Activated CD8-positive, alpha-beta T cell treated with anti-CD3 and anti-CD28 coated beads for 36 hours (primary cell): ENCODE measurements around the gene LMAN2. TPM values are rescaled to one million over a fixed set of nuclear protein-coding genes. Genes with fewer than 3 reads are reported as not detected.
"Not testable (repeated sequence)": the region's sequence is repeated elsewhere in the genome, so short reads cannot be mapped to it uniquely, and the experiment has no call there.

Experiments used
- ATAC-seq: fragments of 200-7000 bp; cut with Tn5 transposase; one replicate; pipeline ENCODE4 v1.10.0; 2021; ENCODE audit warnings: mild to moderate bottlenecking, moderate library complexity
- CTCF ChIA-PET: fragments of 350-600 bp; sonication (Branson Sonifier 250); formaldehyde crosslinking; loops from one replicate; lab custom pipeline; 2021; ENCODE audit warnings: antibody characterized with exemption; lab: Charles Lee
- POLR2A ChIA-PET: fragments of 350-600 bp; sonication (Branson Sonifier 250); formaldehyde crosslinking; loops from one replicate; lab custom pipeline; 2021; ENCODE audit warnings: antibody characterized with exemption; lab: Charles Lee
- DNase-seq: peaks from one replicate; pipeline ENCODE4 v3.0.0-alpha.2; 2020
- H3K27ac Mint-ChIP-seq: one replicate; pipeline ENCODE4 v1.8.0; 2021; ENCODE audit warnings: mild to moderate bottlenecking, mixed read lengths
- H3K27me3 Mint-ChIP-seq: one replicate; pipeline ENCODE4 v1.8.0; 2021; ENCODE audit warnings: mixed read lengths
- H3K36me3 Mint-ChIP-seq: one replicate; pipeline ENCODE4 v1.8.0; 2021; ENCODE audit warnings: low read depth, mixed read lengths
- H3K4me1 Mint-ChIP-seq: one replicate; pipeline ENCODE4 v1.8.0; 2021; ENCODE audit warnings: low read depth, mixed read lengths
- H3K4me3 Mint-ChIP-seq: one replicate; pipeline ENCODE4 v1.8.0; 2021; ENCODE audit warnings: mild to moderate bottlenecking, moderate library complexity, mixed read lengths
- H3K9me3 Mint-ChIP-seq: one replicate; pipeline ENCODE4 v1.8.0; 2021; ENCODE audit warnings: mixed read lengths
- intact Hi-C: fragments of 100-400 bp; cut with micrococcal nuclease; formaldehyde crosslinking; loops from one replicate; pipeline ENCODE4 v1.10.0; 2022
- total RNA-seq, 2 experiments: library from RNA; stranded (reverse); gene quantifications; one replicate each; pipeline ENCODE4 v1.2.3, GENCODE V29; 2021
- TF ChIP-seq, protein P1 (sequence below): fragments of 200-600 bp; IDR thresholded peaks from one replicate; pipeline ENCODE4 v1.8.0; 2022; ENCODE audit warnings: antibody characterized with exemption, mild to moderate bottlenecking

LMAN2 gene
- total RNA-seq, 2 experiments from 2014 or later: 79.9 to 87.5 TPM

DNA sequence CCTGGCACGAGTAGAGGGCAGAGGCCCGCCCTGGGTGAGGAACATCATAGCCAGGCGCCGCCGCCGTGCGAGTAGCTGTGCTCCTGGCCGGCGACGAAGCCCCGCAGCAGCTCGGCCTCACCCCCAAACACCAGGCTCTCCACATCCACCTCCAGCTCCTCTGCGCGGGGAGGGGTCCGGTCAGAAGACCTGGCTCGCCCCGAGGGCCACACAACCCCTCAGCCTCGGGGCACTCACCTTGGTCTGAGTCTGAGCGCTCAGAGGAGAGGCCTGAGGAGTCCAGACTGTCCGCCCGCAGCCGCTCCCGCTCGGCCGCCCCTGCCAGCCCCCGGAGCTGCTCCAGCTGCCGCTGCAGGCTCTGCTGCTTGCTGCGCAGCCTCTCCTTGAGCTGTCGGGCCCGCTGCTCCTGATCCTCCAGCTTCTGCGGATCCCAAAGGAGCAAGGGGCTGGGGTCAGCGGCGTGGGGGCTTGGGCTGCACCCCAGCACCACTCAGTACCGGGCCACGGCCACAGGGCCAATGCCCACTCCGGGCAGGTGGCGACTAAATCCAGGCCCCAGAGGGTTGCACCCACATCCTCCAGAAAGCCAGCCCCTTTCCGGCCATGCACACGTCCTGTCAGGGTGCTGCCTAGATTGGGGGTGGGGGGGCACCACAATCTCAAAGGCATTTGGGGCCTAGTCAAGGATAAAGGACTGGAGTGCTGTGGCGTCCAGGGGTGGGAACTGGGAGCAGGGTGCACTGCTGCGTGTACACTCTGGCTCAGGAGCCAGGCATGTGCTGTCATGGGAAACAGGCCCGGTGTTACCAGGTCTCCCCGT is 43.7 kb downstream of the LMAN2 start:
- ChIA-PET POLR2A (interaction anchor here (3.7 kb wide), 1 partner anchor 124 kb away, joined by 11 read pairs; no protein-coding TSS in a partner anchor), CTCF (interaction anchor here (0.8 to 6.2 kb wide), 9 partner anchors 10 to 196 kb away, joined by 4 to 58 read pairs (median 15); partner anchors contain the start of genes LMAN2 and PFN3)
- TF ChIP-seq, protein P1, sequence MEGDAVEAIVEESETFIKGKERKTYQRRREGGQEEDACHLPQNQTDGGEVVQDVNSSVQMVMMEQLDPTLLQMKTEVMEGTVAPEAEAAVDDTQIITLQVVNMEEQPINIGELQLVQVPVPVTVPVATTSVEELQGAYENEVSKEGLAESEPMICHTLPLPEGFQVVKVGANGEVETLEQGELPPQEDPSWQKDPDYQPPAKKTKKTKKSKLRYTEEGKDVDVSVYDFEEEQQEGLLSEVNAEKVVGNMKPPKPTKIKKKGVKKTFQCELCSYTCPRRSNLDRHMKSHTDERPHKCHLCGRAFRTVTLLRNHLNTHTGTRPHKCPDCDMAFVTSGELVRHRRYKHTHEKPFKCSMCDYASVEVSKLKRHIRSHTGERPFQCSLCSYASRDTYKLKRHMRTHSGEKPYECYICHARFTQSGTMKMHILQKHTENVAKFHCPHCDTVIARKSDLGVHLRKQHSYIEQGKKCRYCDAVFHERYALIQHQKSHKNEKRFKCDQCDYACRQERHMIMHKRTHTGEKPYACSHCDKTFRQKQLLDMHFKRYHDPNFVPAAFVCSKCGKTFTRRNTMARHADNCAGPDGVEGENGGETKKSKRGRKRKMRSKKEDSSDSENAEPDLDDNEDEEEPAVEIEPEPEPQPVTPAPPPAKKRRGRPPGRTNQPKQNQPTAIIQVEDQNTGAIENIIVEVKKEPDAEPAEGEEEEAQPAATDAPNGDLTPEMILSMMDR: no peak
- Mint-ChIP-seq H3K9me3 (no peaks in the 10 kb centered on the region), H3K36me3 (peaks cover 43% of the 10 kb centered on the region), H3K27me3 (no peaks in the 10 kb centered on the region), H3K27ac (no peak overlapping the region), H3K4me1 (peaks cover 39% of the 10 kb centered on the region), H3K4me3 (no peak overlapping the region)
- DNase-seq (no peak), ATAC-seq (no peak)
- intact Hi-C loops: no loop called here

DNA sequence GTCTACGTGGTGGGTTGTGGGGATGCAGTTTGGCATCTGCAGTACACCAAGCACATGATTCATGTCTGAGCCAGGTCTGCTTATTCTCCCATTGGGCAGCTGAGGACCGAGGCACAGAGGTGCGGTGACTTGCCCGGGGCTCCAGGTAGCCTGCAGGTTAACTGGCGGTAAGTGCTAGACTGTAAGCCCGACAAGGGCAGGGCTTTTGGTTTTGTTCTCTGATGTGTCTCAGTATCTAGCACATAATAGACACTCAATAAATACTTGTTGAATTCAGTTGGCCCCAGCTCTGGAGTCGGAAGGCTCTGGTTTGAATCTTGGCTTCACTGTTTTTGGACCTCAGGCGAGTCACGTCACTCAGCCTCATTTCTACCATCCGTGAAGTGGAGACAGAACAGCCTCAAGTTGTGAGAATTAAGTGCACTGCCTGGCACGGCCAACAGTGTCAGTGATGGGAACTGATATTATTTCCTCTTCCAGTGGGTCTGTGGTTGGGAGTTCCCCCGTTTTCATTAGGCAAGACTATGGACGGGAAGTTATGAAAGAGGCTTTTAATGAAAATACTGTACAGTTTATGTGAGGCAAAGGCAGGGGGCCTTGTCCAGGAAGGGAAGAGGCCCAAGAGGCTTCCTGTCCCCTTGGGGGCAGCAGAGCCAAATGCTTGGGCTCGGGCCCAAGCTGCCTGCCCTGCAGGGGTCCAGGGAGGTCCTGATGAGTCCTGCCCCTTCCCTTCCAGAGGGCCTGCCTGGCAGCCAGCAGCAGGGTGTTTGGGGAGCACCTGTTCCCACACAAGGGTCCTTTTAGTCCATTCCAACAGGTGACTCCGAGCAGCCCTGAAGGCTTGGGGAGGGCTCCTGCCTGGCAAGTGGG is 44.6 kb downstream of the LMAN2 start:
- ATAC-seq: no peak
- intact Hi-C loops: no loop called here
- Mint-ChIP-seq H3K36me3 (peaks cover 46% of the 10 kb centered on the region), H3K4me1 (peaks cover 42% of the 10 kb centered on the region), H3K4me3 (no peak overlapping the region), H3K27me3 (no peaks in the 10 kb centered on the region), H3K9me3 (no peaks in the 10 kb centered on the region), H3K27ac (no peak overlapping the region)
- POLR2A ChIA-PET: interaction anchor here (3.7 kb wide), 1 partner anchor 124 kb away, joined by 11 read pairs; no protein-coding TSS in a partner anchor
- TF ChIP-seq, protein P1: no peak
- no peak for DNase-seq
- CTCF ChIA-PET: interaction anchor here (1.0 to 3.3 kb wide), 4 partner anchors 9 to 150 kb away, joined by 3 to 31 read pairs (median 4); no protein-coding TSS in a partner anchor

DNA sequence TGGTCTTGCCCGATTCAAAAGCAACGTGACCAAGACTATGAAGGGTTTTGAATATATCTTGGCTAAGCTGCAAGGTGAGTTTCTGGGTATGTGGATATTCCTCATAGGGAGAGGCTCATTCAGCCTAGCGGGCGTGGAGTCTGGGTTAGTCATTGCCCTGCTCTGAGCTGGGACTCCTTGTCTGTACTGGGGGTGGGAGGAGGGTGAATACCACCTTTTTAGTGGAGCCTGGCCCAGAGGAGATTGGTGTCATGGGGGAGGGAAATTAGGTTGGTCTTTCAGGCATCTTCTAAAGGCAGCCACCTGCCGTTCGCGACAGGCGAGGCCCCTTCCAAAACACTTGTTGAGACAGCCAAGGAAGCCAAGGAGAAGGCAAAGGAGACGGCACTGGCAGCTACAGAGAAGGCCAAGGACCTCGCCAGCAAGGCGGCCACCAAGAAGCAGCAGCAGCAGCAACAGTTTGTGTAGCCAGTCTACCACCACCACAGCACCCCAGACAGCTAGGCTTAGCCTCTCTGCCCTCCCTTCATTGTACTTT is 45.3 kb downstream of the LMAN2 start:
- CTCF ChIA-PET: interaction anchor here (1.0 to 1.3 kb wide), 3 partner anchors 10 to 151 kb away, joined by 3 to 4 read pairs (median 4); no protein-coding TSS in a partner anchor
- DNase-seq, H3K27me3 Mint-ChIP-seq, POLR2A ChIA-PET, ATAC-seq, intact Hi-C loops, H3K9me3 Mint-ChIP-seq: not testable (repeated sequence)
- Mint-ChIP-seq H3K4me1 (peaks cover 50% of the 10 kb centered on the region), H3K27ac (peak overlapping the region; percentile 40), H3K4me3 (peak overlapping the region; percentile 98), H3K36me3 (peaks cover 46% of the 10 kb centered on the region)

DNA sequence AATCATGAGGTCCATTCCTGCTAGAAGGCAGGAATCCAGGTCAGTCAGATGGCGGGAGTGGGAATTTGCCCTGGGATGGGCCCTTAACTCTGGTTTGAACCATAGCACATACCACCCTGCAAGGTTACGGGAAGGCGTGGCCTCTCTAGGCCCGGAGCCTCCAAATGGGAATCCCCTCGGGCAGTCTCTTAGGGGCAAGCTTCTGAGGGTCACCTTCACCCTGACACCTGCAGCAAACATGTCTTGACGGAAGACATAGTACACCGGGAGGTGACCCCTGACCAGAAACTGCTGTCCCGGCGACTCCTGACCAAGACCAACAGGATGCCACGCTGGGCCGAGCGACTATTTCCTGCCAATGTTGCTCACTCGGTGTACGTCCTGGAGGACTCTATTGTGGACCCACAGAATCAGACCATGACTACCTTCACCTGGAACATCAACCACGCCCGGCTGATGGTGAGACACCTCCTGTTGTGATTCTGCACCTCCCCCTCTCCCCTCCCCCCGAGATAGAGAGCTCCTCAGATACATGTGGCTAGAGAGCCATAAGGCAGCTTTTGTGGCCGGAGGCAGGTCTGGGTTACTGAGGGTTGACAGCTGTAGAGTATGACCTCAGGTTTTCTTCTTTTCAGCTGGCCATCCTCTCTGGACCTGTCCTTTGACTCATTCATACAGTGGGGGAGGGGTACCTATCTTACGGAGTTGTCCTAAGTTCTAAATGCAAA is 46.9 kb downstream of the LMAN2 start:
- TF ChIP-seq, protein P1: no peak
- intact Hi-C loops: loop anchor here (5.0 kb wide), 1 partner anchor 192 kb away; no protein-coding TSS in a partner anchor
- ChIA-PET CTCF (interaction anchor here (1.1 kb wide), 1 partner anchor 211 kb away, joined by 3 read pairs; no protein-coding TSS in a partner anchor), POLR2A (interaction anchor here (0.7 to 1.0 kb wide), 2 partner anchors 8 to 24 kb away, joined by 3 read pairs; no protein-coding TSS in a partner anchor)
- ATAC-seq: no peak
- peak overlapping the region; percentile 98 for H3K4me3 Mint-ChIP-seq
- H3K9me3 Mint-ChIP-seq: no peaks in the 10 kb centered on the region
- no peaks in the 10 kb centered on the region for H3K27me3 Mint-ChIP-seq
- H3K4me1 Mint-ChIP-seq: peaks cover 55% of the 10 kb centered on the region
- H3K36me3 Mint-ChIP-seq: peaks cover 45% of the 10 kb centered on the region
- H3K27ac Mint-ChIP-seq: peak overlapping the region; percentile 91
- DNase-seq: peak; percentile 54
